Measurements from ENCODE around the gene FGFRL1.

DNA sequence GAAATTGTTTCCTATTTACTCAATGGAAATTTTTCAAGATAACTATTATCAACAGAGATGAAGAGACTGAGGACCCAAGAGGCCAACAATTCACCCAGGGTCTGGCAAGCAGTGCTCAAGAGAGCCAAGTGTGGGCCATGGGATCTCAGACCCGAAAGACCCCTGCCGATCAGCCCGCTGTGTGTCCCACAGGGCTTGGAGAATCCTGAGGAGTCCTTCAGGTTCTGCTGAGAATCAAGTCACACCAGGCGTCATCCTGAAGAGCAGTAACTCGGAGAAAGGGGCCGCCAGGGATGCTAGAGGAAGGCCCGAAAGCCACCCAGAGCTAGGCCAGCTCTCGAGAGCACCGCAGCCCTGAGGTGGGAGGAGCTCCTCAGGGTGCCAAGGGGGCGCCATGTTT, 48.7 kb downstream of the FGFRL1 start:
- TF ChIP-seq ZBTB7A (IDR thresholded peaks at IDR 0.05; ENCODE audit: low read depth) (no peak), CEBPB (IDR thresholded peaks at IDR 0.05) (no peak), TAF1 (IDR thresholded peaks at IDR 0.05; ENCODE audit: low read depth) (no peak), YY1 (IDR thresholded peaks at IDR 0.05; ENCODE audit: low read depth) (no peak), EP300 (IDR thresholded peaks at IDR 0.05; ENCODE audit: borderline replicate concordance) (no peak), NFIC (IDR thresholded peaks at IDR 0.05) (no peak)
- TF ChIP-seq, protein P1, sequence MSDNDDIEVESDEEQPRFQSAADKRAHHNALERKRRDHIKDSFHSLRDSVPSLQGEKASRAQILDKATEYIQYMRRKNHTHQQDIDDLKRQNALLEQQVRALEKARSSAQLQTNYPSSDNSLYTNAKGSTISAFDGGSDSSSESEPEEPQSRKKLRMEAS (IDR thresholded peaks at IDR 0.05) = no peak
- TF ChIP-seq, protein P2, sequence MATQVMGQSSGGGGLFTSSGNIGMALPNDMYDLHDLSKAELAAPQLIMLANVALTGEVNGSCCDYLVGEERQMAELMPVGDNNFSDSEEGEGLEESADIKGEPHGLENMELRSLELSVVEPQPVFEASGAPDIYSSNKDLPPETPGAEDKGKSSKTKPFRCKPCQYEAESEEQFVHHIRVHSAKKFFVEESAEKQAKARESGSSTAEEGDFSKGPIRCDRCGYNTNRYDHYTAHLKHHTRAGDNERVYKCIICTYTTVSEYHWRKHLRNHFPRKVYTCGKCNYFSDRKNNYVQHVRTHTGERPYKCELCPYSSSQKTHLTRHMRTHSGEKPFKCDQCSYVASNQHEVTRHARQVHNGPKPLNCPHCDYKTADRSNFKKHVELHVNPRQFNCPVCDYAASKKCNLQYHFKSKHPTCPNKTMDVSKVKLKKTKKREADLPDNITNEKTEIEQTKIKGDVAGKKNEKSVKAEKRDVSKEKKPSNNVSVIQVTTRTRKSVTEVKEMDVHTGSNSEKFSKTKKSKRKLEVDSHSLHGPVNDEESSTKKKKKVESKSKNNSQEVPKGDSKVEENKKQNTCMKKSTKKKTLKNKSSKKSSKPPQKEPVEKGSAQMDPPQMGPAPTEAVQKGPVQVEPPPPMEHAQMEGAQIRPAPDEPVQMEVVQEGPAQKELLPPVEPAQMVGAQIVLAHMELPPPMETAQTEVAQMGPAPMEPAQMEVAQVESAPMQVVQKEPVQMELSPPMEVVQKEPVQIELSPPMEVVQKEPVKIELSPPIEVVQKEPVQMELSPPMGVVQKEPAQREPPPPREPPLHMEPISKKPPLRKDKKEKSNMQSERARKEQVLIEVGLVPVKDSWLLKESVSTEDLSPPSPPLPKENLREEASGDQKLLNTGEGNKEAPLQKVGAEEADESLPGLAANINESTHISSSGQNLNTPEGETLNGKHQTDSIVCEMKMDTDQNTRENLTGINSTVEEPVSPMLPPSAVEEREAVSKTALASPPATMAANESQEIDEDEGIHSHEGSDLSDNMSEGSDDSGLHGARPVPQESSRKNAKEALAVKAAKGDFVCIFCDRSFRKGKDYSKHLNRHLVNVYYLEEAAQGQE (IDR thresholded peaks at IDR 0.05; ENCODE audit: low read depth) = no peak
- TF ChIP-seq, protein P3, sequence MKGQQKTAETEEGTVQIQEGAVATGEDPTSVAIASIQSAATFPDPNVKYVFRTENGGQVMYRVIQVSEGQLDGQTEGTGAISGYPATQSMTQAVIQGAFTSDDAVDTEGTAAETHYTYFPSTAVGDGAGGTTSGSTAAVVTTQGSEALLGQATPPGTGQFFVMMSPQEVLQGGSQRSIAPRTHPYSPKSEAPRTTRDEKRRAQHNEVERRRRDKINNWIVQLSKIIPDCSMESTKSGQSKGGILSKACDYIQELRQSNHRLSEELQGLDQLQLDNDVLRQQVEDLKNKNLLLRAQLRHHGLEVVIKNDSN (IDR thresholded peaks at IDR 0.05) = no peak
